Activated naive CD4-positive, alpha-beta T cell treated with anti-CD3 and anti-CD28 coated beads for 36 hours (primary cell): ENCODE measurements around the gene LRP6. TPM values are rescaled to one million over a fixed set of nuclear protein-coding genes. Genes with fewer than 3 reads are reported as not detected.
A peak's percentile ranks its signal among the peaks of the same experiment; 100 is the strongest.

Source experiments
- CTCF ChIA-PET: fragments of 350-600 bp; sonication (Branson Sonifier 250); formaldehyde crosslinking; loops from one replicate; lab custom pipeline; 2021; ENCODE audit warnings: antibody characterized with exemption; lab: Charles Lee
- DNase-seq: peaks from one replicate; pipeline ENCODE4 v3.0.0-alpha.2; 2020
- H3K27ac Mint-ChIP-seq: one replicate; pipeline ENCODE4 v1.8.0; 2021; ENCODE audit warnings: mild to moderate bottlenecking, mixed read lengths
- H3K27me3 Mint-ChIP-seq: one replicate; pipeline ENCODE4 v1.8.0; 2021; ENCODE audit warnings: low read depth, mixed read lengths
- H3K36me3 Mint-ChIP-seq: one replicate; pipeline ENCODE4 v1.8.0; 2021; ENCODE audit warnings: low read depth, mixed read lengths
- H3K4me1 Mint-ChIP-seq: one replicate; pipeline ENCODE4 v1.8.0; 2021; ENCODE audit warnings: low read depth, mixed read lengths
- H3K4me3 Mint-ChIP-seq: one replicate; pipeline ENCODE4 v1.8.0; 2021; ENCODE audit warnings: mild to moderate bottlenecking, moderate library complexity, mixed read lengths
- H3K9me3 Mint-ChIP-seq: one replicate; pipeline ENCODE4 v1.8.0; 2021; ENCODE audit warnings: mixed read lengths
- intact Hi-C: fragments of 100-400 bp; cut with micrococcal nuclease; formaldehyde crosslinking; loops from one replicate; pipeline ENCODE4 v1.15.1; 2023
- total RNA-seq, 2 experiments: library from RNA; stranded (reverse); gene quantifications; one replicate each; pipeline ENCODE4 v1.2.3, GENCODE V29; 2021

LRP6 gene
- total RNA-seq, 2 experiments from 2014 or later: 3.9 to 4.1 TPM

DNA sequence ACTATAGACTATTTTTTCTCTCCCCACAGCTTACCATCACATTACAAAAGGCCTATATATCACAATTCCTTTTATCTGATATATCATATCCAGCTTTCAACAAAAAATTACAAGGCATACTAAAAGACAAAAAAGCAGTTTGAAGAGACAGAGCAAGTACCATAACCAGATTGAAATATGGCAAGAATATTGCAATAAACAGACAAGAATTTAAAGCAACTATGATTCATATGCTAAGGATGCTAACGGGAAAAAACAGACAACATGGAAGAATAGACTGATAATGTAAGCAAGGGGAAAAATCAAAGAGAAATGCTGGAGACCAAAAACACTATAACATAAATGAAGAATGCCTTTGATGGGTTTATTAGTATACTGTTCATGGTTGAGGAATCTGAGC, 40.7 kb downstream of the LRP6 start:
- CTCF ChIA-PET: interaction anchor here (0.9 kb wide), 1 partner anchor 10 kb away, joined by 3 read pairs; no protein-coding TSS in a partner anchor
- peaks cover 5% of the 10 kb centered on the region for H3K4me1 Mint-ChIP-seq
- no peak overlapping the region for H3K4me3 Mint-ChIP-seq

GRCh38 chr12:12224240-12224940, 42.5 kb downstream of the LRP6 start:
- H3K4me3 Mint-ChIP-seq: no peak overlapping the region
- CTCF ChIA-PET: interaction anchor here (1.0 kb wide), 1 partner anchor 14 kb away, joined by 3 read pairs; no protein-coding TSS in a partner anchor
- H3K9me3 Mint-ChIP-seq: peaks cover 8% of the 10 kb centered on the region
- H3K4me1 Mint-ChIP-seq: peaks cover 5% of the 10 kb centered on the region
- H3K36me3 Mint-ChIP-seq: peaks cover 3% of the 10 kb centered on the region
- DNase-seq: no peak
- H3K27me3 Mint-ChIP-seq: no peaks in the 10 kb centered on the region
- H3K27ac Mint-ChIP-seq: no peak overlapping the region
- intact Hi-C loops: no loop called here

More for the DNA sequence above, 40.7 kb downstream of the LRP6 start:
- H3K27ac Mint-ChIP-seq: no peak overlapping the region
- DNase-seq: no peak
- peaks cover 3% of the 10 kb centered on the region for H3K36me3 Mint-ChIP-seq
- H3K27me3 Mint-ChIP-seq: no peaks in the 10 kb centered on the region
- intact Hi-C loops: no loop called here
- H3K9me3 Mint-ChIP-seq: peaks cover 8% of the 10 kb centered on the region

DNA sequence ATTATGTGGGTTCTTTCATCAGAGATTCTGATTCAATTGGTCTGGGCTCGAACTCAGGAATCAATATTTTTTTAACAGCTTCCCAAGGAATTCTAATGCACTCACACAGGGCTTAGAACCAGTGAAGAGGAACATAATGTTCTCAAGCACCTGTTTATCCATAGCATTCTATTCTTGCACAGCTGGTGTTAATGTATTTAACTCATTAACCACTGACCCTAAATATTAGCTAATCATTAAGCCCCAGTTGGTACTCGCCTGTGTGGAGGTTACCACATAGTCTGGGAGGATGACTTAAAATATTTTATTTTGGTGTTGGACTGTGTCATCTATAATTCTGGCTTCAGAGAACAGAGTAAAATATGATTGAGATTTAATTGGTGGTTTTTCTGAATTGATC, 45.3 kb downstream of the LRP6 start:
- DNase-seq: no peak
- intact Hi-C loops: no loop called here
- CTCF ChIA-PET: interaction anchor here (1.2 kb wide), 1 partner anchor 45 kb away, joined by 3 read pairs; the partner anchor contains the start of gene LRP6
- Mint-ChIP-seq H3K4me1 (peaks cover 13% of the 10 kb centered on the region), H3K36me3 (peaks cover 3% of the 10 kb centered on the region), H3K27ac (no peak overlapping the region), H3K9me3 (peaks cover 5% of the 10 kb centered on the region), H3K4me3 (no peak overlapping the region), H3K27me3 (no peaks in the 10 kb centered on the region)

DNA sequence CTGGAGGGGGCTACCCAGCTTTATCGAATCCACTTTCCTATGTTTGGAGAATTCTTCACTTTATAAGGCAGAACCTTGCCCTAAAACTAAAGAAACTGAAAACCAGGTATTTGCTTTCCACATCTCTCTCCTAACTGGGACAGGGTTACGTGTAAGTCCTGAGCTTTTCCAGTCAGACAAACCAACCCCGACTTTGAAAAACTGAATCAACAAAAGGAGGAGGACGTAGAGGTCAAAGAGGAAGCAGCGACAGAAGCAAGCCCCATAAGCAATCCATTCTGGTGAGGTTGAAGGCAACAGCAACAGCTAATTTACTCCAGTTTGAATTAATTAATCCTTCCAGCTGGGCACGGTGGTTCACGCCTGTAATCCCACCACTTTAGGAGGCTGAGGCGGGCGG, 47.2 kb downstream of the LRP6 start:
- H3K9me3 Mint-ChIP-seq: no peaks in the 10 kb centered on the region
- no peak overlapping the region for H3K4me3 Mint-ChIP-seq
- H3K4me1 Mint-ChIP-seq: peaks cover 15% of the 10 kb centered on the region
- H3K27me3 Mint-ChIP-seq: no peaks in the 10 kb centered on the region
- DNase-seq: no peak
- no peak overlapping the region for H3K27ac Mint-ChIP-seq
- H3K36me3 Mint-ChIP-seq: no peaks in the 10 kb centered on the region
- intact Hi-C loops: no loop called here
- CTCF ChIA-PET: interaction anchor here (0.6 kb wide), 1 partner anchor 435 kb away, joined by 3 read pairs; no protein-coding TSS in a partner anchor

- DNase-seq: no peak
- H3K9me3 Mint-ChIP-seq: no peaks in the 10 kb centered on the region
- no peak overlapping the region for H3K27ac Mint-ChIP-seq
- intact Hi-C loops: no loop called here
- no peak overlapping the region for H3K4me3 Mint-ChIP-seq
- peaks cover 12% of the 10 kb centered on the region for H3K4me1 Mint-ChIP-seq
- no peaks in the 10 kb centered on the region for H3K27me3 Mint-ChIP-seq
- H3K36me3 Mint-ChIP-seq: no peaks in the 10 kb centered on the region
- CTCF ChIA-PET: interaction anchor here (0.7 kb wide), 1 partner anchor 17 kb away, joined by 4 read pairs; no protein-coding TSS in a partner anchor
These were observed 49.9 kb downstream of the LRP6 start for GRCh38 chr12:12217018-12217359.

DNA sequence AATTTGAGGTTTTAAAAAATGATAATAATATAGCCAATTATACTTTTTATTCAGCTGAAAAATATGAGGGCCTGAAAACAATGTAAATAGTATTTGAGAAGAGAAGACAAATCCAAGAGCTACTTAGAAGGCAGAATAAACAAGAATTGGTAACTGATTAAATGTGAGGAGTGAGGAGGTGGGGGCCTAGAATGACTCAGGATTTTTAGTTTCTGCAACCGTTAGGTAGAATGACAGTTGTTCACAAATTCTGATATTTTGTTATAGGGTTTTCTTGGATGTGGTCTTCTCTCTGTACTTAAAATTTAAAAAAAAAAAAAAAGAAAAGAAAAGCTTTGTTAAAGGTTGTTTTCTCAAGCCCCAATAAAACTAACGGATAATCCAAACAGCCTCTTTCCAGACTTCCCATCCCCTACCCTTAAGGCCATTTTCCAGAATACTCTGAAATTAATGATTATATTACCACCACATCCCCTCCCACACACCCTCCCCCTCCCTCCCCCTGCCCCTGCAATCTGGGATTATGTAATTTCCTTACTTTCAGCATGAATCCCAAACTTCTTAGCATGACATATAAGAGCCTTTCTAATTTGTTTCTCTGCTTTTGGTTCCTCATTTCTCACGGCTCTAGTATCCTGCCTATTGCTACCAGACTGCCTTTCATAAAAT, 50.4 kb downstream of the LRP6 start:
- Mint-ChIP-seq H3K27ac (no peak overlapping the region), H3K27me3 (no peaks in the 10 kb centered on the region), H3K4me1 (peaks cover 12% of the 10 kb centered on the region), H3K4me3 (no peak overlapping the region), H3K9me3 (no peaks in the 10 kb centered on the region), H3K36me3 (no peaks in the 10 kb centered on the region)
- CTCF ChIA-PET: interaction anchor here (0.7 kb wide), 1 partner anchor 16 kb away, joined by 4 read pairs; no protein-coding TSS in a partner anchor
- DNase-seq: no peak
- intact Hi-C loops: no loop called here

DNA sequence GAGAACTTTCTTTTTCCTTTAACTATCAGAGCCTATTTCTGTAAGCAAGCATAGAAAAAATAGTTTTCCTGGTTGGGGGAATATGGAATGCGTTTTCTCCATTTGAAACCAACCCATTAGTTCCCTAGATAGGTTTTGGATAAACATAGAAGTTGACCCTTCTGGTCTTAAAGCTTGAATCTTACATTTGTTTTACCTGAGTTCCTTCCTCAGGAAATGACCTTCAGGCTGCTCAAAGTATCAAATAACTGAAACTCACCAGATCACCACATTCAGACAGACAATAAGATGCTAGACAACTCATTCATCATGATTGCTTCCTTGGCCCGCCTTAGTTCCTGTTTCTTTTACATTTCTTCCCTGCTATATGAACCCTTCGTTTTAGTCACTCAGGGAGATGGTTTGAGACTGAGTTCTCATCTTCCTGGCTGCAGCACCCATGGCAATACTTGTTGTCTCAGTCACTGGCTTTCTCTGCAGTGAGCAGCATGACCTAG, 52.2 kb downstream of the LRP6 start:
- H3K9me3 Mint-ChIP-seq: no peaks in the 10 kb centered on the region
- CTCF ChIA-PET: no interaction called here
- no peaks in the 10 kb centered on the region for H3K36me3 Mint-ChIP-seq
- H3K4me1 Mint-ChIP-seq: peaks cover 25% of the 10 kb centered on the region
- no peak overlapping the region for H3K27ac Mint-ChIP-seq
- intact Hi-C loops: loop anchor here (5.0 kb wide), 1 partner anchor 113 kb away; no protein-coding TSS in a partner anchor
- H3K27me3 Mint-ChIP-seq: no peaks in the 10 kb centered on the region
- no peak overlapping the region for H3K4me3 Mint-ChIP-seq
- peak; percentile 9 for DNase-seq

DNA sequence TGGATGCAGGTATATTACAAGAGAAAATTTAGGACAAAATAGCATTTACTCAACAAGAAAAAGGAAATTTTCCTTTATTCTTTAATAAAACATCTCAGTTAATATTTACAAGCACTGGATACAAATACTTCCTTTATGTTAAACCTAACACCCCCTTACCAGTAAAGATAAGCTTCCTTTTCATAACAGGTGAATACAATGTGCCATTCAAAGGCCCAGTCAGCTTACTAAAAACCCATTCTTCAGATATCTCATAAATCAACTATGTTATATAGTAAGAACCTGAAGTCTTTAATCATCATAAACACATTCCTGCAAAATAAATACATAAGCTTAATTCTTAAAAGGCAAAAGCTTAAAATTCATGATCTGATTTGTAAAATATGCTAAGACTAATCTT, 52.6 kb downstream of the LRP6 start:
- DNase-seq: no peak
- intact Hi-C loops: loop anchor here (5.0 kb wide), 1 partner anchor 113 kb away; no protein-coding TSS in a partner anchor
- H3K4me3 Mint-ChIP-seq: no peak overlapping the region
- CTCF ChIA-PET: no interaction called here
- H3K27me3 Mint-ChIP-seq: no peaks in the 10 kb centered on the region
- no peaks in the 10 kb centered on the region for H3K36me3 Mint-ChIP-seq
- no peaks in the 10 kb centered on the region for H3K9me3 Mint-ChIP-seq
- peaks cover 25% of the 10 kb centered on the region for H3K4me1 Mint-ChIP-seq
- H3K27ac Mint-ChIP-seq: no peak overlapping the region

DNA sequence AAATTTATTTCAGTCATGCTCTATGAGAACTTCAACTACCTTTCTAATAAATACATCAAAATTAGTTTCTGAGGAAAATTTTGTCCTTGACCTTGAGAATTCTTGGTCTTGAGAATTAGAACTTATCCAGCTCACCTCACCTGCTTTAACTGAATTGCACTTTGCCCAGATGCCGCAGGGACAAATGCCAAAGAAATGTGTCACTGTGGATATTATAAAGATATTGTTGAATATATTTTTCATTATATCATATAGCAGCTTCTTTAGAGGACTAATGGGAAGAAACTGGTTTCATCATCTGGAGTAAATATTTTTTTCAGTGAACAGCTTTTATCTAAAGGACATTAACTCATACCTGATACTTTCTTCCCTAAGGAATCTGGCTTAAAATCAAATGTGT, 54.1 kb downstream of the LRP6 start:
- intact Hi-C loops: loop anchor here (5.0 kb wide), 1 partner anchor 115 kb away; no protein-coding TSS in a partner anchor
- H3K4me1 Mint-ChIP-seq: peaks cover 20% of the 10 kb centered on the region
- no peaks in the 10 kb centered on the region for H3K9me3 Mint-ChIP-seq
- CTCF ChIA-PET: interaction anchor here (0.8 kb wide), 1 partner anchor 10 kb away, joined by 3 read pairs; no protein-coding TSS in a partner anchor
- no peaks in the 10 kb centered on the region for H3K36me3 Mint-ChIP-seq
- no peak overlapping the region for H3K27ac Mint-ChIP-seq
- no peak overlapping the region for H3K4me3 Mint-ChIP-seq
- H3K27me3 Mint-ChIP-seq: no peaks in the 10 kb centered on the region
- DNase-seq: no peak

DNA sequence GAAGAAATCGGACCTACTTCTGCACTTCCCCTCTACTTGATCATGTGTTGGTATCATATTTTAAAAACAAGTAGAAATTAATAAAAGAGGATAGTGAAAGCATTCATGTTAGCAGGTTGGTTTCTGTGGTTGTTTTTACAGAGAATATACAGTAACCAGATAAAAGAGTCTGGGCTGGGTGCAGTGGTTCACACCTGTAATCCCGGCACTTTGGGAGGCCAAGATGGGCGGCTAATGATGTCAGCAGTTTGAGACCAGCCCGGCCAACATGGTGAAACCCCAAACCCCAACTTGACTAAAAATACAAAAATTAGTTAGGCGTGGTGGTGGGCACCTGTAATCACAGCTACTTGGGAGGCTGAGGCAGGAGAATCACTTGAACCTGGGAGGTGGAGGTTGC, 55.9 kb downstream of the LRP6 start:
- H3K4me1 Mint-ChIP-seq: peaks cover 18% of the 10 kb centered on the region
- H3K4me3 Mint-ChIP-seq: no peak overlapping the region
- intact Hi-C loops: loop anchor here (5.0 kb wide), 1 partner anchor 116 kb away; no protein-coding TSS in a partner anchor
- H3K27ac Mint-ChIP-seq: no peak overlapping the region
- CTCF ChIA-PET: no interaction called here
- peak; percentile 46 for DNase-seq
- no peaks in the 10 kb centered on the region for H3K27me3 Mint-ChIP-seq
- H3K36me3 Mint-ChIP-seq: no peaks in the 10 kb centered on the region
- H3K9me3 Mint-ChIP-seq: no peaks in the 10 kb centered on the region

GRCh38 chr12:12210416-12210815, 56.4 kb downstream of the LRP6 start:
- intact Hi-C loops: loop anchor here (5.0 kb wide), 1 partner anchor 117 kb away; no protein-coding TSS in a partner anchor
- Mint-ChIP-seq H3K27ac (no peak overlapping the region), H3K4me3 (no peak overlapping the region), H3K27me3 (no peaks in the 10 kb centered on the region), H3K4me1 (peaks cover 18% of the 10 kb centered on the region), H3K36me3 (no peaks in the 10 kb centered on the region), H3K9me3 (no peaks in the 10 kb centered on the region)
- CTCF ChIA-PET: no interaction called here
- DNase-seq: no peak

- intact Hi-C loops: loop anchor here (5.0 kb wide), 1 partner anchor 118 kb away; no protein-coding TSS in a partner anchor
- Mint-ChIP-seq H3K27me3 (no peaks in the 10 kb centered on the region), H3K27ac (no peak overlapping the region), H3K4me3 (no peak overlapping the region), H3K4me1 (peaks cover 14% of the 10 kb centered on the region), H3K36me3 (no peaks in the 10 kb centered on the region), H3K9me3 (no peaks in the 10 kb centered on the region)
- CTCF ChIA-PET: no interaction called here
- no peak for DNase-seq
These were observed 57.2 kb downstream of the LRP6 start for GRCh38 chr12:12209675-12210074.
